NB4 (cell line): ENCODE results near the gene HGS.

Source experiments
- CTCF ChIP-seq: IDR thresholded peaks from one replicate; pipeline ENCODE4 v1.5.1; 2012; ENCODE audit warnings: low read depth, low read length
- MAX ChIP-seq: IDR thresholded peaks from 2 replicates; pipeline ENCODE4 v1.6.1; 2011; ENCODE audit warnings: low read depth, low read length
- MYC ChIP-seq: IDR thresholded peaks from 2 replicates; pipeline ENCODE4 v1.6.1; 2011; ENCODE audit warnings: low read depth, low read length
- POLR2A ChIP-seq: IDR thresholded peaks from 2 replicates; pipeline ENCODE4 v1.6.1; 2011; ENCODE audit warnings: mild to moderate bottlenecking; ENCODE audit not compliant: insufficient read length; ENCODE audit errors: extremely low read depth

GRCh38 chr17:81727324-81728031 lies 43.7 kb downstream of the HGS start:
- TF ChIP-seq CTCF (no peak), MAX (no peak), POLR2A (no peak), MYC (no peak)
